Naive thymus-derived CD8-positive, alpha-beta T cell (primary cell): Measurements from ENCODE around the gene HDAC4. TPM values are rescaled to one million over a fixed set of nuclear protein-coding genes. Genes with fewer than 3 reads are reported as not detected.

Source experiments
- ATAC-seq, 2 donors: fragments of 150-1000 bp; cut with Tn5 transposase in 1 of 2; sonication (Bioruptor Pico), chemical (Tn5 transposase) in 1 of 2; 1 replicate in 1 of 2; 2 replicates in 1 of 2; pipeline ENCODE4 v1.10.0; 2021; ENCODE audit warnings: mild to moderate bottlenecking in 2 of 2, moderate library complexity in 2 of 2
- POLR2A ChIA-PET: fragments of 350-600 bp; sonication (Branson Sonifier 250); formaldehyde crosslinking; loops from one replicate; lab custom pipeline; 2021; ENCODE audit warnings: antibody characterized with exemption; lab: Charles Lee
- DNase-seq, 10 donors: peaks; one replicate each; pipeline versions ENCODE4 v3.0.0 to v3.0.0-alpha.2; 2020 to 2022
- H3K27ac Mint-ChIP-seq, 10 donors: one replicate each; pipeline ENCODE4 v1.8.0; 2020 to 2022; ENCODE audit warnings: mild to moderate bottlenecking in 10 of 10, mixed read lengths in 10 of 10, moderate library complexity in 4 of 10, inconsistent platforms in 1 of 10
- H3K27me3 Mint-ChIP-seq, 5 donors: one replicate each; pipeline ENCODE4 v1.8.0; 2021 to 2022; ENCODE audit warnings: mixed read lengths in 5 of 5
- H3K36me3 Mint-ChIP-seq, 3 donors: one replicate each; pipeline ENCODE4 v1.8.0; 2020 to 2022; ENCODE audit warnings: mixed read lengths in 3 of 3, mild to moderate bottlenecking in 2 of 3, inconsistent platforms in 1 of 3
- H3K4me1 Mint-ChIP-seq, 4 donors: one replicate each; pipeline ENCODE4 v1.8.0; 2021 to 2022; ENCODE audit warnings: mixed read lengths in 4 of 4
- H3K4me3 Mint-ChIP-seq, 10 donors: one replicate each; pipeline ENCODE4 v1.8.0; 2020 to 2022; ENCODE audit warnings: mild to moderate bottlenecking in 10 of 10, mixed read lengths in 10 of 10, moderate library complexity in 6 of 10, inconsistent platforms in 1 of 10
- H3K9me3 Mint-ChIP-seq, 9 donors: one replicate each; pipeline ENCODE4 v1.8.0; 2020 to 2022; ENCODE audit warnings: mixed read lengths in 9 of 9, mild to moderate bottlenecking in 3 of 9, inconsistent platforms in 1 of 9, moderate library complexity in 1 of 9
- polyA plus RNA-seq, 3 donors: library from polyadenylated mRNA; unstranded; fragments of 300-500 nt; fragmentation: Illumina TruSeq; gene quantifications; one replicate each; pipeline ENCODE4 v1.2.3, GENCODE V29; 2021
- total RNA-seq, 8 experiments: library from RNA in 2 of 8; stranded (reverse) in 2 of 8; gene quantifications; one replicate each; pipeline ENCODE4 v1.2.3 and lab custom pipeline; 2021 to 2026

Gene HDAC4
- total and polyA plus RNA-seq, 5 experiments from 2014 or later = 2.8 to 37.3 (median 10.1) TPM

- peaks cover 33 to 85% (median 62%) of the 10 kb centered on the region in 4 donors for H3K4me1 Mint-ChIP-seq
- peaks cover 0 to 9% (median 0%) of the 10 kb centered on the region in 3 donors for H3K36me3 Mint-ChIP-seq
- DNase-seq (no peak), ATAC-seq (no peak)
- no peaks in the 10 kb centered on the region for H3K9me3 Mint-ChIP-seq
- H3K27me3 Mint-ChIP-seq = no peaks in the 10 kb centered on the region
- peak overlapping the region in 2 of 10 donors; percentile 5 to 32 for H3K27ac Mint-ChIP-seq
- POLR2A ChIA-PET = interaction anchor here (1.7 to 6.9 kb wide), 3 partner anchors 15 to 47 kb away, joined by 5 to 58 read pairs (median 7); no protein-coding TSS in a partner anchor
- H3K4me3 Mint-ChIP-seq = no peak overlapping the region
Observed at GRCh38 chr2:239250216-239251081, 150.4 kb downstream of the HDAC4 start.

GRCh38 chr2:239249776-239250175, 151.0 kb downstream of the HDAC4 start:
- POLR2A ChIA-PET = interaction anchor here (6.9 kb wide), 1 partner anchor 15 kb away, joined by 58 read pairs; no protein-coding TSS in a partner anchor
- no peak overlapping the region for H3K4me3 Mint-ChIP-seq
- no peak for DNase-seq
- ATAC-seq = no peak
- no peaks in the 10 kb centered on the region for H3K9me3 Mint-ChIP-seq
- H3K27ac Mint-ChIP-seq = peak overlapping the region in 2 of 10 donors; percentile 32 to 43
- H3K4me1 Mint-ChIP-seq = peaks cover 29 to 85% (median 61%) of the 10 kb centered on the region in 4 donors
- no peaks in the 10 kb centered on the region for H3K27me3 Mint-ChIP-seq
- peaks cover 0 to 9% (median 0%) of the 10 kb centered on the region in 3 donors for H3K36me3 Mint-ChIP-seq

- no peak overlapping the region for H3K4me3 Mint-ChIP-seq
Observed at GRCh38 chr2:239249048-239249447, 151.8 kb downstream of the HDAC4 start.

GRCh38 chr2:239247401-239248245, 153.2 kb downstream of the HDAC4 start:
- Mint-ChIP-seq H3K27ac (peak overlapping the region in 7 of 10 donors; percentile 33 to 73 (median 49)), H3K4me3 (peak overlapping the region in 3 of 10 donors; percentile 4 to 20 (median 13)), H3K9me3 (peaks cover 0 to 4% (median 0%) of the 10 kb centered on the region in 9 donors), H3K27me3 (no peaks in the 10 kb centered on the region), H3K36me3 (peaks cover 0 to 9% (median 0%) of the 10 kb centered on the region in 3 donors), H3K4me1 (peaks cover 15 to 77% (median 48%) of the 10 kb centered on the region in 4 donors)
- DNase-seq = no peak
- POLR2A ChIA-PET = interaction anchor here (1.5 kb wide), 1 partner anchor 13 kb away, joined by 4 read pairs; no protein-coding TSS in a partner anchor
- peak in 1 of 2 donors; percentile 17 for ATAC-seq

More at GRCh38 chr2:239249048-239249447, 151.8 kb downstream of the HDAC4 start:
- Mint-ChIP-seq H3K27ac (peak overlapping the region in 2 of 10 donors; percentile 6 to 38), H3K4me1 (peaks cover 24 to 80% (median 56%) of the 10 kb centered on the region in 4 donors), H3K9me3 (no peaks in the 10 kb centered on the region), H3K27me3 (no peaks in the 10 kb centered on the region), H3K36me3 (peaks cover 0 to 9% (median 0%) of the 10 kb centered on the region in 3 donors)
- POLR2A ChIA-PET = interaction anchor here (6.9 kb wide), 1 partner anchor 16 kb away, joined by 58 read pairs; no protein-coding TSS in a partner anchor
- ATAC-seq = no peak
- DNase-seq = no peak

GRCh38 chr2:239246723-239247122, 154.1 kb downstream of the HDAC4 start:
- DNase-seq (peak in 1 of 10 donors; percentile 11), ATAC-seq (no peak)
- Mint-ChIP-seq H3K9me3 (peaks cover 0 to 4% (median 0%) of the 10 kb centered on the region in 9 donors), H3K4me1 (peaks cover 18 to 76% (median 45%) of the 10 kb centered on the region in 4 donors), H3K4me3 (no peak overlapping the region), H3K27ac (peak overlapping the region in 2 of 10 donors; percentile 13 to 73), H3K36me3 (peaks cover 0 to 9% (median 0%) of the 10 kb centered on the region in 3 donors), H3K27me3 (no peaks in the 10 kb centered on the region)
- POLR2A ChIA-PET = interaction anchor here (1.5 kb wide), 1 partner anchor 13 kb away, joined by 4 read pairs; no protein-coding TSS in a partner anchor

GRCh38 chr2:239245872-239246721, 154.7 kb downstream of the HDAC4 start:
- H3K9me3 Mint-ChIP-seq = peaks cover 0 to 4% (median 0%) of the 10 kb centered on the region in 9 donors
- H3K4me3 Mint-ChIP-seq = peak overlapping the region in 1 of 10 donors; percentile 48
- no peaks in the 10 kb centered on the region for H3K27me3 Mint-ChIP-seq
- H3K4me1 Mint-ChIP-seq = peaks cover 17 to 79% (median 47%) of the 10 kb centered on the region in 4 donors
- POLR2A ChIA-PET = interaction anchor here (1.5 kb wide), 1 partner anchor 14 kb away, joined by 4 read pairs; no protein-coding TSS in a partner anchor
- ATAC-seq (no peak), DNase-seq (peak in 1 of 10 donors; percentile 12)
- H3K27ac Mint-ChIP-seq = peak overlapping the region in 1 of 10 donors; percentile 13
- H3K36me3 Mint-ChIP-seq = peaks cover 0 to 9% (median 0%) of the 10 kb centered on the region in 3 donors

GRCh38 chr2:239245107-239245506, 155.7 kb downstream of the HDAC4 start:
- peaks cover 0 to 4% (median 0%) of the 10 kb centered on the region in 9 donors for H3K9me3 Mint-ChIP-seq
- peaks cover 0 to 9% (median 0%) of the 10 kb centered on the region in 3 donors for H3K36me3 Mint-ChIP-seq
- no peak overlapping the region for H3K4me3 Mint-ChIP-seq
- POLR2A ChIA-PET = no interaction called here
- ATAC-seq (no peak), DNase-seq (no peak)
- no peaks in the 10 kb centered on the region for H3K27me3 Mint-ChIP-seq
- peaks cover 17 to 81% (median 49%) of the 10 kb centered on the region in 4 donors for H3K4me1 Mint-ChIP-seq
- H3K27ac Mint-ChIP-seq = peak overlapping the region in 1 of 10 donors; percentile 56

- H3K4me1 Mint-ChIP-seq = peaks cover 20 to 81% (median 49%) of the 10 kb centered on the region in 4 donors
- no peak overlapping the region for H3K4me3 Mint-ChIP-seq
- no peak for ATAC-seq
- peaks cover 0 to 7% (median 0%) of the 10 kb centered on the region in 3 donors for H3K36me3 Mint-ChIP-seq
- peaks cover 0 to 4% (median 0%) of the 10 kb centered on the region in 9 donors for H3K9me3 Mint-ChIP-seq
- POLR2A ChIA-PET = interaction anchor here (1.5 kb wide), 1 partner anchor 8 kb away, joined by 5 read pairs; no protein-coding TSS in a partner anchor
- H3K27ac Mint-ChIP-seq = no peak overlapping the region
- peak in 1 of 10 donors; percentile 10 for DNase-seq
- H3K27me3 Mint-ChIP-seq = no peaks in the 10 kb centered on the region
Observed at GRCh38 chr2:239244625-239245024, 156.2 kb downstream of the HDAC4 start.

GRCh38 chr2:239241431-239241960, 159.3 kb downstream of the HDAC4 start:
- DNase-seq (no peak), ATAC-seq (no peak)
- Mint-ChIP-seq H3K9me3 (peaks cover 0 to 4% (median 0%) of the 10 kb centered on the region in 9 donors), H3K27me3 (no peaks in the 10 kb centered on the region), H3K36me3 (peaks cover 0 to 4% (median 0%) of the 10 kb centered on the region in 3 donors), H3K27ac (peak overlapping the region in 3 of 10 donors; percentile 1 to 30 (median 2)), H3K4me3 (no peak overlapping the region), H3K4me1 (peaks cover 32 to 82% (median 54%) of the 10 kb centered on the region in 4 donors)
- POLR2A ChIA-PET = no interaction called here

GRCh38 chr2:239240414-239240881, 160.4 kb downstream of the HDAC4 start:
- Mint-ChIP-seq H3K27ac (peak overlapping the region in 2 of 10 donors; percentile 34 to 50), H3K4me3 (peak overlapping the region in 2 of 10 donors; percentile 10 to 30), H3K4me1 (peaks cover 29 to 85% (median 53%) of the 10 kb centered on the region in 4 donors), H3K27me3 (no peaks in the 10 kb centered on the region), H3K9me3 (peaks cover 0 to 4% (median 0%) of the 10 kb centered on the region in 9 donors), H3K36me3 (peaks cover 0 to 4% (median 0%) of the 10 kb centered on the region in 3 donors)
- ATAC-seq = no peak
- no peak for DNase-seq
- POLR2A ChIA-PET = no interaction called here
